Measurements from ENCODE around the gene FOCAD.
"Not testable (repeated sequence)": the region's sequence is repeated elsewhere in the genome, so short reads cannot be mapped to it uniquely, and the experiment has no call there.

Gene FOCAD

GRCh38 chr9:20972684-20973083 is 288.6 kb downstream of the FOCAD start:
- DNase-seq (ENCODE audit: low read depth, low spot score): no peak

DNA sequence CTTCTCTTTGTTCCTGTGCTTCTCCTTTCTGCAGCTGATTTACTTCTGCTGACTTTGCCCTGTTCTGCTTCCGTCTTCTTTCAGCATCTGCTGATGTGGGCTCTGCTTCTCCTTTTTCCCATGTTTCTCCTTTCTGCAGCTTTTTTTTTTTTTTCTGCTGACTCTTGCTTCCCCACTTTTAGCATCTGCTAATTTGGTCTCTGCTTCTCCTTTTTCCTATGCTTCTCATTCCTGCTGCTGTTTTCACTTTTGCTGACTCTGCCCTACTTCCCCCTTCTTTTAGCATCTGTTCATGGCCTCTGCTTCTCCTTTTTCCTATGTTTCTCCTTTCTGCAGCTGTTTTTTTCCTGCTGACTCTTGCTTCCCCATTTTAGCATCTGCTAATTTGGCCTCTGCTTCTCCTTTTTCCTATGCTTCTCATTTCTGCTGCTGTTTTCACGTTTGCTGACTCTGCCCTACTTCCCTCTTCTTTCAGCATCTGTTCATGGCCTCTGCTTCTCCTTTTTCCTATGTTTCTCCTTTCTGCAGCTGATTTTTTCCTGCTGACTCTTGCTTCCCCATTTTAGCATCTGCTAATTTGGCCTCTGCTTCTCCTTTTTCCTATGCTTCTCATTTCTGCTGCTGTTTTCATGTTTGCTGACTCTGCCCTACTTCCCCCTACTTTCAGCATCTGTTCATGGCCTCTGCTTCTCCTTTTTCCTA is 289.3 kb downstream of the FOCAD start:
- DNase-seq (ENCODE audit: low read depth, low spot score): not testable (repeated sequence)

DNA sequence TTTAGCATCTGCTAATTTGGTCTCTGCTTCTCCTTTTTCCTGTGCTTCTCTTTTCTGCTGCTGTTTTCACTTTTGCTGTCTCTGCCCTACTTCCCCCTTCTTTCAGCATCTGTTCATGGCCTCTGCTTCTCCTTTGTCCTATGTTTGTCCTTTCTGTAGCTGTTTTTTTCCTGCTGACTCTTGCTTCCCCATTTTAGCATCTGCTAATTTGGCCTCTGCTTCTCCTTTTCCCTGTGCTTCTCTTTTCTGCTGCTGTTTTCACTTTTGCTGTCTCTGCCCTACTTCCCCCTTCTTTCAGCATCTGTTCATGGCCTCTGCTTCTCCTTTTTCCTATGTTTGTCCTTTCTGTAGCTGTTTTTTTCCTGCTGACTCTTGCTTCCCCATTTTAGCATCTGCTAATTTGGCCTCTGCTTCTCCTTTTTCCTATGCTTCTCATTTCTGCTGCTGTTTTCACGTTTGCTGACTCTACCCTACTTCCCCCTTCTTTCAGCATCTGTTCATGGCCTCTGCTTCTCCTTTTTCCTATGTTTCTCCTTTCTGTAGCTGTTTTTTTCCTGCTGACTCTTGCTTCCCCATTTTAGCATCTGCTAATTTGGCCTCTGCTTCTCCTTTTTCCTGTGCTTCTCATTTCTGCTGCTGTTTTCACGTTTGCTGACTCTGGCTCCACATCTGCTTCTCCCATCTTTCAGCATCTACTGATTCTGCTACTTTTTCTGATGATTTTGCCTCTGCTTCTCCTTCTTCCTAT is 290.3 kb downstream of the FOCAD start:
- not testable (repeated sequence) for DNase-seq (ENCODE audit: low read depth, low spot score)

DNA sequence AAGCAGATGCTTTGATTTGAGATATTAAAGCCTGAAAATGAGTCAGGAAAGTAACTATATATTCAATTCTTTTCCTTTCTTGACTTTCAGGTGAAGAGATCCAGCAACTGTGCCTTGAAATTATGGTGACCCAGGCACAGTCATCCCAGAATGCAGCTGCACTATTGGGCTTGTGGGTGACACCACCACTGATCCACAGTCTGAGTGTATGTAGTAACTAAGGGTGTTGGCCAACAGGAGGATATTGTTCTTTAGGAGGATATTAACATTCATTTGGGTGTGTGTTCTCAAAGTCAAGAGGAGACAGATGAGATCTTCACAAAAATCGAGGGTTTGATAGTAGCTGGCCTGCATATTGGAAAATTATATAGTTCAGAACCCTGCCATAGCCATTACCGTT is 294.2 kb downstream of the FOCAD start:
- no peak for DNase-seq (ENCODE audit: low read depth, low spot score)

- DNase-seq (ENCODE audit: low read depth, low spot score): no peak
Measured at GRCh38 chr9:20980832-20981455, 296.9 kb downstream of the FOCAD start.

- DNase-seq (ENCODE audit: low read depth, low spot score): no peak
Measured at GRCh38 chr9:20981486-20981885, 297.4 kb downstream of the FOCAD start.

GRCh38 chr9:20984506-20984905 is 300.4 kb downstream of the FOCAD start:
- DNase-seq (ENCODE audit: low read depth, low spot score): no peak

DNA sequence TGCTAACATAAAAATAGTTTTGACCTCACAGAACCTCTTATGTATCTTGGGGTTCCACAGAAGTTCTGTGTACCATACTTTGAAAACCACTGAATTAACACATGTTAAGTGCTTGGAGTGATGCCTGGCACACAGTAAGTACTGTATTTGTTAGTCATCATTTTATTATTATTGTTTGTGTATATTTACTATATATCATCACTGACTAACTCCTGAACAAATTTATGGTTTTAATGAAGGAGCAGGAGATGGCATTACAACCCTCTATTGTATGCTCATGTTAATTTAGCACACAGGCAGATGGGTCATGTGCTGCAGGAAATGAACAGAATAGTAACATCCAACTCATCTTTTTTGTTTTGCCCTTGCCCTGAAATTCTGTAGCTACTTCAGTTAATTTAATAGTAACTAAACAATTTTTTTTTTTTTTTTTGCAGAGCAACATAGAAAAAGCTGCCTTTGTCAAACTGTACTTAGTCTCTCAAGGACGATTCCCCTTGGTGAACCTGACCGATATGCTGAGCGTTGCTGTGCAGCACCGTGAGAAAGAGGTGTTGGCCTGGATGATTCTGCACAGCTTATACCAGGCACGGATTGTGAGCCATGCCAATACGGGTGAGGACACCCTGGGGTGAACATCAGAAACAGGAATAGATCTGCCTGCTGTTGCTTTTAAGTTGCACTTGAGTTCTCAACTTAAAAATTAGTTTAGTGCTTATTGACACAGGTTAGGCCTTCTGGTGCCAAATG is 302.0 kb downstream of the FOCAD start:
- no peak for DNase-seq (ENCODE audit: low read depth, low spot score)

GRCh38 chr9:20987521-20987920 is 303.5 kb downstream of the FOCAD start:
- DNase-seq (ENCODE audit: low read depth, low spot score): no peak

DNA sequence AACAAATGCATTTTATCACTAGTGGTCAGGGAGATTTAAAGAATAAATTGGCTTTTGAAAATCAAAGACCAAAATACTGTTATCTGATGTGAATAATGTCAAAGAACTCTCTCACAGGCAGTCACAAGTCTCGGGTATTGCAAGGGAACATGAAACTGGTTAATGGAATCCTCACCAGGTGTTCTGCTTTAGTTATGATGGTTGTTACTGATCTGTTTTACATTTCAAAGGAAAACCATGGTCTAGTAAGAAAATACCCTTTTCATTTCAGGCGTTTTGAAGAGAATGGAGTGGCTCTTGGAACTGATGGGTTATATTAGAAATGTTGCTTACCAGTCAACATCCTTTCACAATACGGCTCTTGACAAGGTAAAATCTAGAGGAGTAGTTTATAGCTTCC is 304.0 kb downstream of the FOCAD start:
- DNase-seq (ENCODE audit: low read depth, low spot score): no peak

DNA sequence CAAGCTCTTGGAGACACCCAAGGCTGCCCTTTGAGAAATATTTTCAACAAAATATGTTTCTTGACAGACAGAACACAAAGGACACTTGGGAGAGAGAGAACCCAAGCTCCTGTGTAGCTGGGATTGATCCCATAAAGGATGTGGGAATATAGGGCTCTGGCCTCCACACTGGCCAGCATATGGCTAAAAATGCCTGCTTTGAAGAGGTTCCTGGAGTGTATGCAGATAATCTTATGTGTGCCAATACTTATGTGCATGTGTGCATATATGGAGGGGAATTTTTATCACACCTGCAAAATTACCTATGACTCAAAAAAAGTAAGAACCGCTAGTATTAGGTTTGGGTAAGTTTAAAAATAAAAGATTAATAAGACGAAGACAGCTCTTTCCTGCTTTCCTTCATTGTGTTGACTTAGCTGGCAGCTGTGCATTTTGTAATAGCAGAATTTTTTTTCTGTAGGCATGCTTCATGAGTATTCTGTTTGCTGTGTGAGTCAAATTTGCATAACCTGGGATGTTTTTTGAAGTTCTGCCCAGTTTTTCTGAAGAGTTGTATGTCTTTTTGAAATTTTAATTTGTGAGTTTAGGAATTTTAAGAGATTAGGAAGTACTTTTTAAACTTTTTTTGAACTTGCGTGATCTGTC is 304.7 kb downstream of the FOCAD start:
- no peak for DNase-seq (ENCODE audit: low read depth, low spot score)

DNA sequence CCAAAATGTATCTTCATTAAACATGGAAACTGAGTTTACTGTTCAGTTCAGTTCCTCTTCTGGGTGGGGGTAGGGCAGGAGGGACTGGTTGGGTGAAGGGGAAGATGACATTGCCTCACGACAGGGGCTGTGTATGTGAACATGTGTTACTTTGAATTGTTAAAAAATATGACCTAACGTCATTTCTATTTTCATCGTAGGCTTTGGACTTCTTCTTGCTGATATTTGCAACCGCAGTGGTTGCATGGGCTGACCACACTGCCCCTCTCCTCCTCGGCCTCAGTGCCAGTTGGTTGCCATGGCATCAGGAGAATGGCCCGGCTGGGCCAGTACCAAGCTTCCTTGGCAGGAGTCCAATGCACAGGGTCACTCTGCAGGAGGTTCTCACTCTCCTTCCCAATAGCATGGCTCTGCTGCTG is 305.9 kb downstream of the FOCAD start:
- DNase-seq (ENCODE audit: low read depth, low spot score): no peak

DNA sequence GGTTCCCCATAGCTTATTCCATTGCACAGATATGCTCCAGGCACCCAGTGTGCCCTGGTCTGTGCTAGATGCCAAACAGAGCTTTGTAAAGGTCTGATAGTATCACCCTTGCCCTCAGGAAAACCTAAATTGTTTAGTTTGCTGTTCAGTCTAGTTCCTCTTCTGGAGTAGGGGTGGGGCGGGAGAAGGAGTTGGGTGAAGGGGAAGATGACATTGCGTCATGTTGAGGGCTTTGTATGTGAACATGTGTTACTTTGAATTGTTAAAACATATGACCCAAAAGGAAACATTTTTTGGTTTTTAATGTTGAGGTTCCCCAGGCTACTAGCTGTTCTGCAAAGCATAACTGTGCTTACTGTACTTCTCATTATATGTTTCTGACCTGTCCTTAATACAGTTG is 306.8 kb downstream of the FOCAD start:
- DNase-seq (ENCODE audit: low read depth, low spot score): no peak

DNA sequence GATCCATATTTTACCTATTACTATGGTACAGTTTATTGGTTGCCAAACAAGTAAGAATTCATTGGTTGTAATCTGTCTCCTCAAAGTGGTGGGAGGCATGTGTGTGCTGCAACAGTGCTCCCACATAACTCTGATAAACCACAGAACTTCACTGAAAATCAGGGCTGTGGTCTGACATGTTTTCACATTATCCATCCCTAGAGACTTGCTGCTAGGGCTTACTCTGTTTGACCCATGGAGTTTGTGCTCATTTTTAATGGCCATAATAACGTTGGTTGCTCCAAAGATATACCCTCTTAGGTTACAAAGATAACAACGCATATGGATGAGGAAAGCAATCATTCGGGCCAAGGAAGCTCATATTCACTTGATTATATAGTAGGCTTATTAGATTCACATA is 310.4 kb downstream of the FOCAD start:
- DNase-seq (ENCODE audit: low read depth, low spot score): no peak

- no peak for DNase-seq (ENCODE audit: low read depth, low spot score)
Measured at GRCh38 chr9:20995616-20996015, 311.6 kb downstream of the FOCAD start.

- DNase-seq (ENCODE audit: low read depth, low spot score): no peak
Measured at GRCh38 chr9:20996809-20997208, 312.8 kb downstream of the FOCAD start.

GRCh38 chr9:20997503-20998076 is 313.5 kb downstream of the FOCAD start:
- no peak for DNase-seq (ENCODE audit: low read depth, low spot score)

DNA sequence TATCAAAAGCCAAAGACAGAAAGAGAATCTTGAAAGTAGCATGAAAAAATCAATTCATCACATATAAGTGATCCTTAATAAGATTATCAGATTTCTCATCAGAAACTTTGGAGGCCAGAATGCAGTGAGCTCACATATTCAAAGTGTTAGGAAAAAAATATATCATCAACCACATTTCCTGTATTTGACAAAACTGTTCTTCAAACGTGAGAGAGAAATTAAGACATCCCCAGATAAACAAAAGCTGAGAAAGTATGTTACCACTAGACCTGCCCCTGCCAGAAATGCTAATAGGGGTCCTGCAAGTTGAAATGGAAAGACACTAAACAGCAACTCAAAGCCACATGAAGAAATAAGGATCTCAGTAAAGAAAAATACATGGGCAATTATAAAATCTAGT is 317.5 kb downstream of the FOCAD start:
- DNase-seq (ENCODE audit: low read depth, low spot score): no peak

- no peak for DNase-seq (ENCODE audit: low read depth, low spot score)
Measured at GRCh38 chr9:21002040-21002439, 318.0 kb downstream of the FOCAD start.

DNA sequence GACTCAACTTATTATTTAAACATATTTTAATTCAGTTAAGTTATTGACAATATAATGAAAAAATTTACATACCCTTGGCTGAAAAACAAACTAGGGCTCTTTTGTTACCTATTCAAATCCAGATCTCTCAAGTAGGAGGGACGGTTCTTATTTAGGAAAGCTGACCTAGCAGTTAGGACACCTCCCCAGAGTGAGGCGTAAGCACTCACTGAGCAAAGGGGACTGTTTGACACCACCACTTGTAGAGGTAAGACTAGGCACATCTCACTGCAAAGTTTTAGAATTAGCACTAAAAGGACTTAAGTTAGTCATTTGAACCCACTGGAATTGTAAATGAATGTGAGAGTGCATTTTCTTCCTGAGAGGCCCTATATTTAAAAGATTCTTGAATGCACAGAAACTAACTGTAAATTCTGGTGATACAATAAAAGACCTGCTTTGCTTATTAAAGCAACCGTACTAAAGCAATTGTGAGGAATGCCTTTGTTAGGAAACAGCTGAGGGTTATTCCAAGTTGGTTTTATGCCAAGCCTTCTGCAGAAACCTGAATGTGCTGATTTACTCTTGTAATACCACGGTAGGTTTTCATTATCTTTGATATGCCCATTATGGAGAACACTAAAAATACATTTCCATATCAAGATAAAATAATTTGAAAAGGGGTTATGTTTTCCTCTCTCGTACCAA is 331.2 kb downstream of the FOCAD start:
- DNase-seq (ENCODE audit: low read depth, low spot score): no peak

DNA sequence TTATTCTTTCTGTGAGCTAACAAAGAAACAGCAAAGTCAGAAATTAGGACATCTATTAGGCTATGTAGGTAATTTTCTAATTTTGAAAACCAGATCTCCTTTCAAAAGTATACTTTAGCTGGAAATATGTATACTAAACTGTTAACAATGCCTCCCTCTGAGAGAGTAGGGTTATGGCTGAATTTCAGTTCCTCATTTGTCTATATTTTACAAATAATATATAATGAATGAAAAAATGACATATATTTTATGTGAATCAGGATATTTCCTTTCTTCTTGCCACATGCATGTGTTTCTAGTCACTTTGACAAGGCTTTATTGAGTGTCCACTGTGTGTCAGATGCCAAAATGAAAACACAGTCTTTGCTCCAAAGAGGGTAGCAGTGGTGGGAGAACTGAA is 331.9 kb downstream of the FOCAD start:
- no peak for DNase-seq (ENCODE audit: low read depth, low spot score)

Measured in activated CD4-positive, CD25-positive, alpha-beta regulatory T cell treated with anti-CD3 and anti-CD28 coated beads, Interleukin-2, amount 50 U/mL, for 16 hours (primary cell).